DOHH2 (cell line): ENCODE data around the gene ANXA10.

Source experiments
- CTCF ChIP-seq: fragments of 200-600 bp; sonication (generic); IDR thresholded peaks from one replicate; pipeline ENCODE4 v1.5.1; 2014; ENCODE audit warnings: antibody characterized with exemption, mild to moderate bottlenecking, low read depth, low read length; ENCODE audit not compliant: poor library complexity, severe bottlenecking
- EZH2phosphoT487 ChIP-seq: fragments of 200-600 bp; sonication (generic); IDR thresholded peaks from 2 replicates; pipeline ENCODE4 v1.6.1; 2017; ENCODE audit warnings: borderline replicate concordance, mild to moderate bottlenecking, antibody characterized with exemption, low read length, moderate library complexity, mixed read lengths

GRCh38 chr4:168057412-168057811 lies 34.9 kb upstream of the ANXA10 start:
- TF ChIP-seq CTCF (no peak), EZH2phosphoT487 (no peak)
